NCI-H146 treated with DMSO at 0.1 percent for 48 hours (cell line): ENCODE measurements around the gene ITGB3.
"Not testable (repeated sequence)": the region's sequence is repeated elsewhere in the genome, so short reads cannot be mapped to it uniquely, and the experiment has no call there.

ENCODE experiments used
- DNase-seq: peaks from one replicate; lab custom pipeline; 2025; ENCODE audit not compliant: unreplicated experiment; lab: John Stamatoyannopoulos, UW

ITGB3 gene

DNA sequence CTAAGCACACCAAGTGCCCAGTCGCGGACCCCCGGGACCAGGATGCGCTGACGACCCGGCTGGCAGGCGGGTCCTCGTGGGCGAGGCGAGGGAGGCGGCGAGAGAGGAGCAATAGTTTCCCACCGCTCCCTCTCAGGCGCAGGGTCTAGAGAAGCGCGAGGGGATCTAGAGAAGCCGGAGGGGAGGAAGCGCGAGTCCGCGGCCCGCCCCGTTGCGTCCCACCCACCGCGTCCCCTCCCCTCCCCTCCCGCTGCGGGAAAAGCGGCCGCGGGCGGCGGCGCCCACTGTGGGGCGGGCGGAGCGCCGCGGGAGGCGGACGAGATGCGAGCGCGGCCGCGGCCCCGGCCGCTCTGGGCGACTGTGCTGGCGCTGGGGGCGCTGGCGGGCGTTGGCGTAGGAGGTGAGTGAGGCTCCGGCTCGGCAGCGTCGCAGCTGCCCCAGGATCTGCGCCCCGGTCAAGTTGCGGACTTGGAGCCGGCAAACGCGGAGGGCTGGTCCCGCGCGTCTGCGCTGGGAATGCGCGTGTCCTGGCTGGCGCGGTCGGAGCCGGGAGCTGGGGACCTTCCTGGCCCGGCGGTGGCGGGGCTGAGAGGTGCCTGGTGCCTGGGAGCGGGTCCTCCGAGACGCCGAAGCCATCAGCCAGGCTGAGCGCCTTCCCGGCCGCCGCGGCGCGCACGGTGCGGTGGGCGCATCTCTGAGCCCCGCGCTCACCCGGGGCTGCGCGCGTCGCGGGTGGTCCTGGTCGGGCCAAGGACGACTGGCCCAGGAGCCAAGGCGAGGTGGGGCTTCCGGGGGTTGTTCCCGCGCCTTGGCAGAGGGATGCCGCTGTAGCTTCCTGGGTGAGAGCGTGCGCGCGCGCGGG lies at the start of gene ITGB3:
Gene ITGB3, plus strand, starts transcription at position 287 of the 862 bp plus-strand sequence. Its CDS starts 35 bp downstream, at position 322.
- peak; percentile 49 for DNase-seq

DNA sequence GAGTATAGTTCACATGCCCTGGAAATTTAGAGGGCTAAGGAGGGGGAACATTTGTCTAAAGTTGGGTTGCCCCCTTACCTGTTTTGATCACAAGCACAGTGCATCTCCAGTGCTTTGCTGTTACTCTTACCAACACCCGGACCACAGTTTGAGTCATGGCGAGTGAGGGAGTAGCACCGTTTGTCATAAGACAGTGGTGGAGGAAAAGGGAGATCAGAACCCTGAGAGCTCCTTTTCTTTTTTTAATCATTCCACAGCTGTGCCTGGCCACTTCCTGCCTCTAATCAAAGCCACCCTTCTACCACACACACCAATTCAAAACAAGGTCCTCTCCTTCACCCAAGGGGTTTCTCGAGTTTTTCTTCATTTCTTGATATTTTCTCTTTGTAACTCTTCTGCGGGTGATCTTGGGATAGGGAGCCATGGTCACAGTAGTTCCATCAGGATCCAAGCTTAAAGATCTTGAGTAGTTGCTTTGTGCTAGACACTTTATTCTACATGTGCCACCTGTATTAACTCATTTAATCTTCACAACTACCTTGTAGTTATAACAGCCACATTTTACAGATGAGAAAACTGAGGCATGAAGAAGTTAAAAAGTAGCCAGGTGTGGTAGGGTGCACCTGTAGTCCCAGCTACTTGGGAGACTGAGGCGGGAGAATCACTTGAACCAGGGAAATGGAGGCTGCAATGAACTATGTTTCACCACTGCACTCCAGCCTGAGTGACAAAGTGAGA lies 49.5 kb upstream of the ITGB3 start:
- DNase-seq = no peak

GRCh38 chr17:47204722-47205418 lies 48.8 kb upstream of the ITGB3 start:
- DNase-seq = no peak

DNA sequence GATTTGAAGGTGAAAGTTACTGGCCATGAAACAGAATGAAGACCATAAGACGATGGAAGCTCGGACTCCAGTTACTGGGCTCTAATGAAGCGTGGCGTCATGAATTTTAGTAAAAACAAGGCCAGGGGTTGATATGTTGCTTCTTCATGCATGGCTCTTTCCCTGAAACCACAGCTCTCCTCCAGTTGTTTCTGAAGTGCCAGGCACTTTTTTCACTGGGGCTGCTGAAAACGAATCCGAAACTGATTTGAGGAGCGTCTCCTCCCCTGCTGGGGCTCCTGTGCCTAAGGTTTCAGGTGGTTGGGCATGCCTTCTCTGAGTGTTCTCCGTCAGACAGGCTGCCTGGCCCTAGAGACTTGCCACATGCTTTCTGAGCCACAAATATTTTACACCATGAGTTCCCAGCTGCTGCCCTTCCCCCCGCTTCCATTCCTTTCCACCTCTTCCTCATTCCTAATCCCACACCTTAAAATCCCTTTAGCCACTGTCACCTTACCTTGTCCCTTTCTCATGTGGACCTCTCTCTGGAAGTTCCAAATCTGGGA lies 48.1 kb upstream of the ITGB3 start:
- DNase-seq = no peak

- no peak for DNase-seq
These were observed 46.2 kb upstream of the ITGB3 start for GRCh38 chr17:47207143-47208067.

GRCh38 chr17:47208744-47209488 lies 44.7 kb upstream of the ITGB3 start, which contains the start of gene MYL4:
MYL4 (plus strand) TSS chr17:47209348; CDS start chr17:47209423, 75 bp downstream.
- no peak for DNase-seq

DNA sequence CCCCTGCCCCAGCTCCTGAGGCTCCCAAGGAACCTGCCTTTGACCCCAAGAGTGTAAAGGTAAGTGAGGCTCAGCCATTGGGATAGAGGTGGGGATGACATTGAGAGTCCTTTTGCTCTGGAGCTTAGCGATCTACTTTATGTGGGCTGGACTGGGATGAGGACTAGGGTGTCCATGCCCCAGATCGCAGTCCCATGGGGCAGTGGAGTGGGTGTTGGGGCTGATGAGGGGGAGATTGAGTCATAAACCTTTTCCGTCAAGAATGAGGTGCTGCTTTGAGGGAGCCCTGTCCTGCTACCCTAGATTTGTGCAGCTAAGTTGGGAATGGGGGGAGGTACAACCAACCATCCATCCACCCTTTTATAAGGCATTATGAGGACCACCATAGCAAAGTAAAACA lies 44.1 kb upstream of the ITGB3 start:
- no peak for DNase-seq

- no peak for DNase-seq
These were observed 43.5 kb upstream of the ITGB3 start for GRCh38 chr17:47210105-47210504.

GRCh38 chr17:47210779-47211178 lies 42.8 kb upstream of the ITGB3 start:
- no peak for DNase-seq

DNA sequence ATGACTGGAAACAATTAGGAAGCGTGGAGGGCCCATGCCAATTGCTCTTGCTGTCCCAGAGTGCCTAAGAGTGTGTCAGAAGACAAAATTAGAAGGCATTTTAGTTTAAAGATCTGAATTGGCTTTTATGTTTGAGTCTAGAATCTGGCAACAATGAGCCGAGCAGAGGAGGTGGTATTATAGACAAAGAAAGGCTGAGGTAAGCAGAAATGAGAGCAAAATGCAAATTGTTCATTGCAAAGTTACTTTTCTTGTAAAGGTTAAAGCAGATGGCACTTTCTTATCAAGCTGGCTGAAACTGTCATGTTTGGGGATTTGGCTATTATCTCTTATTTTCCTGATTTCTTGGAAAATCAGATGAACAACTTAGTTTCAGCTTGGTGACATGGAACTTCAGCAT lies 41.2 kb upstream of the ITGB3 start:
- no peak for DNase-seq

GRCh38 chr17:47213540-47213939 lies 40.1 kb upstream of the ITGB3 start:
- DNase-seq = no peak

GRCh38 chr17:47214931-47215330 lies 38.7 kb upstream of the ITGB3 start:
- no peak for DNase-seq

GRCh38 chr17:47216821-47217220 lies 36.8 kb upstream of the ITGB3 start:
- not testable (repeated sequence) for DNase-seq

DNA sequence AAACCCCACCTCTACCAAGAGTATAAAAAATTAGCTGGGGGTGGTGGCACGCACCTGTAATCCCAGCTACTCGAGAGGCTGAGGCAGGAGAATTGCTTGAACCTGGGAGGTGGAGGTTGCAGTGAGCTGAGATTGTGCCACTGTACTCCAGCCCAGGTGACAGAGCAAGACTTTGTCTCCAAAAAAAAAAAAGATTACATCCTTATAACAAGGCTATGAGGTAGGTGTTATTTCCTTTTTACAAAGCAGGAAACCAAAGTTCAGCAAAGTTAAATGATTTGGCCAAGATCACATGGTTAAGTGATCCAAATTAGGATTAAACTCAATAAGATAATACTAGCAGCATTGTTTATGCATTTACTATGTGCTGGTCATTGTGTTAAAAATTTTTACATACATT lies 36.3 kb upstream of the ITGB3 start:
- DNase-seq = not testable (repeated sequence)

DNA sequence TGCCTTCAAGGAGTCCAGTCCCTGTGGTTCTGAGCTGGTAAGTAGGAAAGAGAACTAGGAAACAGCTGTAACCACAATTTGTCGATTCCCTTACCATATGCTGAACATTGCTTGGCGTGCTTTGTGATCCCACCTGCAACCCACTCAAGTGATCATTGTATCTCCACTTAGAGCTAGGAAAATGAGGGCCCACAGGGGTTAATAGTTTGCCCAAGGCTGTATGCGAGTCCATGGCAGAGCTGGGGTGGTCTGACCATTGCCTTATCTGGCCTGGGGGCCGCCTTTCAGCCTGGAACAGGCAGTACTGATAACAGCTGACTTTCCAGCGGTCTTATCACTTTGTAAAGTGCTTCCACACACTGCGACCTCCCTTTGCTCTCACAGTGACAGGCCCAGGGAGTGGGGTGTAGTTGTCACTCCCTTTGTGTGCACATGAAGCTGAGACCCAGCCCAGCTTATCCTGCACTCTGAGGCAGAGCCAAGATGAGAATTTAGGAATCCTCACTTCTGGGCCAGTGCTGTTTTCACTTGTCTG lies 34.7 kb upstream of the ITGB3 start:
- no peak for DNase-seq

GRCh38 chr17:47219621-47220475 lies 33.8 kb upstream of the ITGB3 start:
- no peak for DNase-seq

DNA sequence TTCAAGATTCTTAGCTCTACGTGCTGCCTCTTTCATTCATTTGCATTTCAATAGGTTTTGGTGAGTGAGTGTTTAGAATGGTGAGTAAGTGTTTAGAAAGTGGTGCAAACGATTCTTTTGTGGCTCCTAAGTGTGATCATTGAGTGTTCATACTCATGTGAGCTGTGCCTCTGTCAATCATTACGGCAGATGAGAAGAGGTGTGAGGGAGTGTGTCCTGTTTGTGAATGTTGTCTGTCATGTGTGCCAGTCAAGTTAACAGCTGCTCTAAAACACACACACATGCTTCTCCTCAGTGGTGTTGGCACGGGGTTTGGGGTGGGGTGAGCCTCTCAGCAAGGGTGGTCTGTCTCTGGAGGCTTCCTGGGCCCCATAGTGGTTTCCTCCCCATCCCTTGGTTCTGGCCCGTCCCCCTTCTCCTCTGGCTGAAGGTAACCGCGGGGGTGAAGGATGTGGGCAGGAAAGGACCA lies 33.1 kb upstream of the ITGB3 start:
- no peak for DNase-seq

DNA sequence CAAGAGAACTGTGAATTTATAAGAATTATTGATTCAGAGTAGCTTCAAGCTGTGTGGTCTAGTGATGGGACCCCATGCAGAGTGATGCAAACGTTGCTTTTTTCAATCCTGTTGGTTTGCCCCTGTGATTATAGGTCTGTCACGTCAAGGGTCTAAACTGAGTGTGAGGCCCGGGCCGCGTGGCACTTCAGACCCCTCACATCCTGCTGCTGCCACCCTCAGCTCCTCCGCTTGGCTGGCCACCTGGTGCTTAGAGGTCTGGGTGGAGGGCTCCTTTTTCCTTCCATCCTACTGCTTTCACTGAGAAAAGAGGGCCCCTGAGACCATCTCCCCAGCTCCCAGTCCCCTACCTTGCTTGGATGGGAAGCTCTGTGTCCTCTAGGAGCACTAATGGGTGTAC lies 32.5 kb upstream of the ITGB3 start:
- no peak for DNase-seq
